HL-60 (cell line): ENCODE measurements around the gene CSF2RB.

Experiments used
- DNase-seq, 2 experiments: peaks; one replicate each; pipeline ENCODE4 v3.0.0-alpha.2; 2010 to 2020; ENCODE audit warnings: low read depth in 1 of 2, low spot score in 1 of 2
- H3K27ac ChIP-seq: fragments of 250-450 bp; sonication (Bioruptor Pico); replicated peaks from 2 replicates; pipeline ENCODE4 v1.5.1; 2020; ENCODE audit warnings: mild to moderate bottlenecking, moderate library complexity
- H3K27me3 ChIP-seq: fragments of 250-450 bp; sonication (Bioruptor Pico); 2 replicates; pipeline ENCODE4 v1.5.1; 2021; ENCODE audit warnings: mild to moderate bottlenecking, moderate library complexity; ENCODE audit not compliant: insufficient read depth, poor library complexity, severe bottlenecking
- H3K4me3 ChIP-seq: replicated peaks from 2 replicates; pipeline ENCODE4 v1.5.1; 2011; ENCODE audit warnings: mild to moderate bottlenecking, control low read depth, low read length; ENCODE audit not compliant: insufficient read depth
- CTCF ChIP-seq: IDR thresholded peaks from one replicate; pipeline ENCODE4 v1.5.1; 2011; ENCODE audit warnings: low read length, control low read depth, inconsistent platforms; ENCODE audit not compliant: insufficient read depth
- GABPA ChIP-seq: IDR thresholded peaks from 2 replicates; pipeline ENCODE4 v1.6.1; 2012; ENCODE audit warnings: low read depth
- POLR2AphosphoS5 ChIP-seq: IDR thresholded peaks from 2 replicates; pipeline ENCODE4 v1.6.1; 2012; ENCODE audit warnings: low read depth
- REST ChIP-seq: IDR thresholded peaks from 2 replicates; pipeline ENCODE4 v1.6.1; 2012; ENCODE audit warnings: low read depth; ENCODE audit not compliant: insufficient replicate concordance
- SPI1 ChIP-seq: IDR thresholded peaks from 2 replicates; pipeline ENCODE4 v1.6.1; 2012; ENCODE audit warnings: low read depth, mild to moderate bottlenecking, borderline replicate concordance

CSF2RB gene

DNA sequence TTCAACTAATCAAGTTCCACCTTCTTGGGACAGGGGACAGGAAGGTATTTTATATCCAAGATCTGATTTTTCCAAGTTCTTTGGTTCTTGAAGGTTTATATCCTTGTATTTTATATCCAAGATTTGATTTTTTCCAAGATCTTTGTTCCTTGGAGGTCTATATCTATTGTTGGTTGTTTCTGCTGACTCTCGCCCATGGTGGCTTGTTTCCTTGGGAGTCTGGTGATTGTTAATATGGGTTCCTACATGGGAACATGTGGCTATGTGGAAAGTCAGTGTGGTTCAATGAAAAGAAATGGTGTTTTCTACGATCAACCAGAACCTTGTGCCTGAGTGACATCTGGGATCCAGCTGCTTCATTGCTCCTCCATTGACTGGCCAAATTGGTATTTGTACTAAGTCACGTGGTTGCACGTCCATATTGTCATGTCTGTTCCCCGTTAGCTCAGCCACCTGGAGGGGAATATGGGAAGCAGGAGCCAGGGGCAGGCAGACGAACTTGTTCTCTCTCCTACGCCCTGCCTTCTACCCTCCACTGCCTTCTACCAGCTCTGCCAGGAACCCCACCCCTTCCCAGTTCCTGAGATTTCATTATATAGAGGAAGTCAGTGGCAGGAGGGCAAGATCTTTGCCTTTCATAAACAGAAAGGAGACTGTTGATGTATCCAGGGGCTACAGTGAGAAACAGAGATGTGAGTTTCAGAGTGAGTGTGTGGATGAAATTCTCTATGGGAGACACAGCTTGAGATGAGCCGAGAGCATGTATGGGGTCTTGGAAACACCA lies 11.1 kb upstream of the CSF2RB start:
- Histone ChIP-seq H3K27ac (peak overlapping the region; percentile 71), H3K27me3 (no peaks in the 10 kb centered on the region), H3K4me3 (no peak overlapping the region)
- DNase-seq: no peak
- TF ChIP-seq GABPA (no peak), REST (no peak), SPI1 (peak; percentile 49; the same call in 1 of the 2 replicates), POLR2AphosphoS5 (no peak)

- DNase-seq: peak in 1 of 2 experiments; percentile 45
- Histone ChIP-seq H3K27ac (0 out of 2 replicates have a peak overlapping the region, but pooled peaks have one; percentile 8), H3K4me3 (no peak overlapping the region), H3K27me3 (no peaks in the 10 kb centered on the region)
- TF ChIP-seq CTCF (no peak), SPI1 (no peak), REST (no peak), GABPA (no peak), POLR2AphosphoS5 (no peak)
Observed at GRCh38 chr22:36904260-36904880, 9.1 kb upstream of the CSF2RB start.

DNA sequence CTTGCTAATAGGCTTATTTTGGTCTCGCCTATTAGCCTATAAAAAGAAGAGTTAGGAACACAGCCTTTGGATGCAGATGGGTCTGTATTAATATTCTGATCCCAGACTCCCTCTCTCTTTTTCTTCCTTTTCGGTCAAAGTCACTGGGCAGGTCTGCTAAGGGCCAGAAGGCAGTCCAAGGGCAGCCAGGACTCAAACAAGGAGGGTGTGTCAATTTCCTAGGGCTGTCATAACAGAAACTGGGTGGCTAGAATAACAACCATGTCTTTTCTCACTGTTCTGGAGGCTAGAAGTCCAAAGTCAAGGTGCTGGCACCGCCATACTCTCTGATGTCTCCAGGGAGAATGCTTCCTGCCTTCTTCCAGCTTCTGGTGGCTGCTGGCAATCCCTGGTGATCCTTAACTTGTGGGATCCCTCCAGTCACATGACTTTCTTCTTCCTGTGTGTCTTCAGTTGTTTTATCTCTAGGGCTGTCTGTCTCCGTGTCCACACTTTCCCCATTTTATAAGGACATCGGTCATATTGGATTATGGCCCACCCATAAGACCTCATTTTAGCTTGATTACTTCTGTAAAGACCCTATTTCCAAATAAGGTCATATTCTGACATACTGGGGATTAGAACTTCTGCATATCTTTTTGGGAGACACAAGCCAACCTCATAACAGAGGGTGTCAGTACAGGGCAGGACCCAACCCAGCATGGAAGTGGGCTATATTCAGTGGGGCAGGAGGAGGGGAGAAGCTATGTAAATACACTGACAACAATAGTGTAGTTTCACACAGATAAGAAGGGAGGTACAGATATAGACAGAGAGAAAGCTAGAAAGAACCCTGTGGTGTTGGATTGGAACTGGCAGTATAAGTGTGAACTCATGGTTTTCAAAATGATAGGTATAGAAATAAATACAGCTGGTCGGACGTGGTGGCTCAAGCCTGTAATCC lies 5.9 kb upstream of the CSF2RB start:
- DNase-seq: no peak
- Histone ChIP-seq H3K27me3 (no peaks in the 10 kb centered on the region), H3K27ac (no peak overlapping the region), H3K4me3 (no peak overlapping the region)
- TF ChIP-seq REST (no peak), POLR2AphosphoS5 (no peak), SPI1 (no peak), CTCF (no peak), GABPA (no peak)
